Measurements from ENCODE around the gene RPLP2. TPM values are rescaled to one million over a fixed set of nuclear protein-coding genes. Genes with fewer than 3 reads are reported as not detected.

Gene RPLP2
- total RNA-seq, 1 donor from 2014 or later = 2,188 TPM

DNA sequence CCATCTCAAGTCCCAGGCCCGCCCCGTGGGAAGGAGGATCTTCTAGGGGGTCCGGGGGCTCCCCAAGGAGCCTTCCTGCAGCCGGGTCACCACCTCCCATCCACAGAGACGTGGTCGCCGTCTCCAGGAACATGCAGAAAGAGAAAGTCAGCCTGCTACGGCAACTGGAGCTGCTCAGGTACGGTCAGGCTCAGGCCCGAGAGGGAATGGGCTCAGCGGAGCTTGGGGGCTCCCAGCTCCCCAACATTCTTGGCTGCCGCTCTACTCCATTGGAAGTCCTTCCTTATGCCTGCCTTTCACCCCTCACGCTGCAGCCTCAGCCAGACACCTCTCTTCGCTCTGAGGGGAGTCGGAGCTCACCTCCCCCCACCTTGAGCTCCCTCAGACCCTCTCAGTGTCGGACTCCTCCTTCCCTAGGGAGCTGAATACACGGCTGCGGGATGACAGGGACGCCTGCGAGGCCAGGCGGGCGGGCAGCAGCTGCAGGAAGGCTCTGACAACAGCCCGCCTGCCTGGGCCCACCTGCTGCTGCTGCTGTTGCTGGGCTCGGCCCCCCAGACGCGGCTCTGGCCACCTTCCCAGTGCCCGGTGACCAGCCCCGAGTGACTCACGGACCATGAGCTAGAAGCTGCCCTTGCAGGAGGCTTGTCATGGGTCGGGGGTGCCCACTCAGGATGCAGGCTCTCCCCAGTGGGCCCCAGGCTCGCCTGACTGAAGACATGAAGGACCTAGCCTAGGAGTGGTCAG, 21.5 kb downstream of the RPLP2 start:
- TF ChIP-seq, protein P1, sequence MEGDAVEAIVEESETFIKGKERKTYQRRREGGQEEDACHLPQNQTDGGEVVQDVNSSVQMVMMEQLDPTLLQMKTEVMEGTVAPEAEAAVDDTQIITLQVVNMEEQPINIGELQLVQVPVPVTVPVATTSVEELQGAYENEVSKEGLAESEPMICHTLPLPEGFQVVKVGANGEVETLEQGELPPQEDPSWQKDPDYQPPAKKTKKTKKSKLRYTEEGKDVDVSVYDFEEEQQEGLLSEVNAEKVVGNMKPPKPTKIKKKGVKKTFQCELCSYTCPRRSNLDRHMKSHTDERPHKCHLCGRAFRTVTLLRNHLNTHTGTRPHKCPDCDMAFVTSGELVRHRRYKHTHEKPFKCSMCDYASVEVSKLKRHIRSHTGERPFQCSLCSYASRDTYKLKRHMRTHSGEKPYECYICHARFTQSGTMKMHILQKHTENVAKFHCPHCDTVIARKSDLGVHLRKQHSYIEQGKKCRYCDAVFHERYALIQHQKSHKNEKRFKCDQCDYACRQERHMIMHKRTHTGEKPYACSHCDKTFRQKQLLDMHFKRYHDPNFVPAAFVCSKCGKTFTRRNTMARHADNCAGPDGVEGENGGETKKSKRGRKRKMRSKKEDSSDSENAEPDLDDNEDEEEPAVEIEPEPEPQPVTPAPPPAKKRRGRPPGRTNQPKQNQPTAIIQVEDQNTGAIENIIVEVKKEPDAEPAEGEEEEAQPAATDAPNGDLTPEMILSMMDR (IDR thresholded peaks at IDR 0.05; ENCODE audit: unreplicated experiment) = no peak
- H3K36me3 Mint-ChIP-seq (ENCODE audit: low read depth, unreplicated experiment) = no peaks in the 10 kb centered on the region
- peaks cover 18% of the 10 kb centered on the region for H3K27me3 Mint-ChIP-seq (ENCODE audit: unreplicated experiment)
- no peak overlapping the region for H3K4me3 Mint-ChIP-seq (ENCODE audit: unreplicated experiment)
- peak; percentile 6 for DNase-seq (ENCODE audit: low spot score)
- peaks cover 21% of the 10 kb centered on the region for H3K4me1 Mint-ChIP-seq (ENCODE audit: unreplicated experiment)
- no peaks in the 10 kb centered on the region for H3K9me3 Mint-ChIP-seq (ENCODE audit: unreplicated experiment)
- H3K27ac Mint-ChIP-seq (ENCODE audit: unreplicated experiment) = no peak overlapping the region

DNA sequence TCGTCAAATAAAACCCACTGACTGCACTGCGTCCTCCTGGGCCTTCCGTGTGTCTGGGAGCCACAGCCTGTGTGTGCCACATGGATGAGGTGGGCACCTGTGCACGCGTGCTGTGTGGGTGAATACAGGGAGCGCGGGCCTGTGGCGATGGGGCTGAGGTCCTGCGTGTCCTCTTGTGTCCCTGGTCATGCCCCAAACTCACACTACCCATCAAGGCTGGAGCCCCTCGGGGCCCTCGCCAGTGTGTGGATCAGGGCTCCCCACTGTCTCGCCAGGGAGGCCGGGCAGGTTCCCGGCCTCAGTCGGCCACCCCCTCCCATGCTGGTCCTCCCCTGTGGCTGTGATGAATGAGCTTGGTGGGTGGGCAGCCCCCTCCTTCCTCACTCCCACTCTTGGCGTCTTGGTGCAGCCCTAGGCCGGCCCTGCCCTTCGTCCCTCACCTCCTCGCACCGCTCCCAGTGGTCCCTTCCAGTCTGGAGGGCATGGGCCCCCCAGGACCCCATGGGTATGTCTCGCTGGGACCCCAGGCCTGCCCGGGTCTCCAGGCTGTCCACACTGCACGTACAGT, 22.3 kb downstream of the RPLP2 start:
- no peak overlapping the region for H3K27ac Mint-ChIP-seq (ENCODE audit: unreplicated experiment)

DNA sequence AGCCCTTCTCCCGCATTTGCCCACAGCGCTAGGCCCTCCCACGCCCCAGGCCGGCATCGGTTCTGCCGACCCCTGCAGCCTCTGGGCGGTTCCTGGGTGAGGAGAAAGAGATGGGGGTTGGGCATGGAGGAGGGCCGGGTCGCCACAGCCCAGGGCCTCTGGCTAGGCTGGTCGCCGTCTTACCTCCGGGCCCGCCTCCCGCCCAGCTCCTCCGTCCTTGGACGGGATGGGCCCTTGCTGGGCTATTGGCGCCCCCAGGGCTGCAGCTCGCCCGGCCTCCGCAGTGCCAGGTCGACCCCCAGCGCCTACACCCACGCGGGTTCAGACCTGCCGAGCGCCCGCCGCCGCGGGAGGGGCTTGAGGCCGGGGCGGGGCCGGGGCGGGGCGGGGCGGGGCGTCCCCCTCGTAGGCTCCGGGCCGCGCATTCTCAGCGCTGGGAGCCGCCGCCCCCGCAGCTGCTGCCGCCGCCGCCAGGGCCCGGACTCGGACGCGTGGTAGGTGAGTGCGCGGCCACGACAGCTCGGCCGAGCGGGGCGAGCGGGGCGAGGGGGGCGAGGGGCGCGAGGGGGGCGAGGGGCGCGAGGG, 22.9 kb downstream of the RPLP2 start, which contains the start of gene CD151:
TSS of gene CD151 (plus strand) at position 424 of the 585 bp plus-strand sequence. CDS start 3,118 bp downstream, outside the sequence.
- Mint-ChIP-seq H3K27ac (ENCODE audit: unreplicated experiment) (no peak within 1 kb of the TSS), H3K4me3 (ENCODE audit: unreplicated experiment) (peak within 1 kb of the TSS; percentile 77), H3K4me1 (ENCODE audit: unreplicated experiment) (peaks cover 19% of the 10 kb centered on the region), H3K9me3 (ENCODE audit: unreplicated experiment) (no peaks in the 10 kb centered on the region), H3K27me3 (ENCODE audit: unreplicated experiment) (peaks cover 14% of the 10 kb centered on the region), H3K36me3 (ENCODE audit: low read depth, unreplicated experiment) (no peaks in the 10 kb centered on the region)
- TF ChIP-seq, protein P1 (IDR thresholded peaks at IDR 0.05; ENCODE audit: unreplicated experiment) = no peak
- no peak for DNase-seq (ENCODE audit: low spot score)

More for the DNA sequence above, 22.3 kb downstream of the RPLP2 start:
- Mint-ChIP-seq H3K36me3 (ENCODE audit: low read depth, unreplicated experiment) (no peaks in the 10 kb centered on the region), H3K4me3 (ENCODE audit: unreplicated experiment) (no peak overlapping the region), H3K9me3 (ENCODE audit: unreplicated experiment) (no peaks in the 10 kb centered on the region), H3K4me1 (ENCODE audit: unreplicated experiment) (peaks cover 21% of the 10 kb centered on the region), H3K27me3 (ENCODE audit: unreplicated experiment) (peaks cover 15% of the 10 kb centered on the region)
- TF ChIP-seq, protein P1 (IDR thresholded peaks at IDR 0.05; ENCODE audit: unreplicated experiment) = no peak
- DNase-seq (ENCODE audit: low spot score) = no peak

DNA sequence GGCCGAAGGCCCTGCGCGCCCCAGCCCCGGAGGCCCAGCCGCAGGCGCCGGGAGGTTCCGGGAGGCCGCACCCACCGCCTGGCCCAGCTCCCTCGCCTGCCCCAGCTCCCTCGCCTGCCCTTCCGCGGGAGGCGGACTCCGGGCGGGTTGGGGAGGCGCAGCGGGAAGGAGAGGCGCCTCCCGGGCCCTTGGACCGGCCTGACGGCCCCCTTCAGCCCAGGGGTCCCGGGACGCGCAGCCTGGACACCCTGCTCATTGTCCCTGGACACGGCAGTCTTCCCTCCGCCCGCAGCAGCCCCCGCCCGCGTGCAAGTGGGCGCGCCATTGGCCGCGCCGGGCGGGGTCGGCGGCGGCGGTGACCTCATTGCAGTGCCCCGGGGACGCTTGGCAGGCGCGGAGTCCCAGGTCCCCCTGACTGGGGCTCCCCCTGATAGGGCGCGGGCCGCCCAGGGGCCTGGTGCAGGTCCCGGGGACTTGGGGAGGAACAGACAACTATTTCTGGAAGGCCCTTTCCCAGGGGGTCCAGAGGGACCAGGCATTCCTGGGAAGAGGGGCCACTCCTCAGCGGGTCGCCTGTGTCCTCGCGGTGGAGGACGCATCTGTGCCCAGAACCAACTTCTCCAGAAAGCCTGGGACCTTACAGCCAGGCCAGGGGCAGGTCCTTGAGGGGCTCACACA, 23.5 kb downstream of the RPLP2 start:
- Mint-ChIP-seq H3K4me1 (ENCODE audit: unreplicated experiment) (peaks cover 13% of the 10 kb centered on the region), H3K27ac (ENCODE audit: unreplicated experiment) (no peak overlapping the region), H3K4me3 (ENCODE audit: unreplicated experiment) (peak overlapping the region; percentile 77), H3K36me3 (ENCODE audit: low read depth, unreplicated experiment) (no peaks in the 10 kb centered on the region), H3K27me3 (ENCODE audit: unreplicated experiment) (peaks cover 11% of the 10 kb centered on the region), H3K9me3 (ENCODE audit: unreplicated experiment) (no peaks in the 10 kb centered on the region)
- DNase-seq (ENCODE audit: low spot score) = peak; percentile 45
- TF ChIP-seq, protein P1 (IDR thresholded peaks at IDR 0.05; ENCODE audit: unreplicated experiment) = no peak

Measured in endothelial cell (in vitro differentiated cells).